HL-60 (cell line): ENCODE results near the gene MAGEA8.

Experiments used
- CTCF ChIP-seq: IDR thresholded peaks from one replicate; pipeline ENCODE4 v1.5.1; 2011; ENCODE audit warnings: low read length, control low read depth, inconsistent platforms; ENCODE audit not compliant: insufficient read depth
- POLR2AphosphoS5 ChIP-seq: IDR thresholded peaks from 2 replicates; pipeline ENCODE4 v1.6.1; 2012; ENCODE audit warnings: low read depth
- REST ChIP-seq: IDR thresholded peaks from 2 replicates; pipeline ENCODE4 v1.6.1; 2012; ENCODE audit warnings: low read depth; ENCODE audit not compliant: insufficient replicate concordance

GRCh38 chrX:149849787-149850186 is 31.2 kb upstream of the MAGEA8 start:
- TF ChIP-seq CTCF (no peak), POLR2AphosphoS5 (no peak), REST (no peak)
